NCI-H2227 treated with DMSO at 0.1 percent for 48 hours (cell line): Measurements from ENCODE around the gene RALB.

Experiments used
- DNase-seq: peaks from one replicate; lab custom pipeline; 2025; lab: John Stamatoyannopoulos, UW

The RALB gene

DNA sequence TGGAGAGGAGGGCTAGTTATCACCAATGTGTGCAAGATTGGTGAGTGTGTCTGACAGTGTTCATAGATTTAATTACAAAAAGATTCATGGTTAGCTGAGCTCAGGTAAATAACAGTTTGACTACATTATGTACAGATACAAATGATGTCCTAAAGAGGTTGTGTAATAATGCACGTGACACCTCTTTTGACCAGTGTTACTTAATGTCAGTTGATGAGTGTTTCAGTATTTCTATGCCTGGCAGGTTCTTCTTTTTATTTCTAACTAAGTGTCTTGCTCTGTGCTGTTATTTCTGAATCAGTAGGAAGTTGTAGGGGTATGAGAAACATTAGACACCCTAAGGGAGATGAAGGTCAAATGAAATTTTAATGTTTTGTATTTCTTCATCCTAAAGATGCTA, 85.4 kb downstream of the RALB start:
- no peak for DNase-seq

GRCh38 chr2:120341977-120342376, 89.3 kb downstream of the RALB start:
- no peak for DNase-seq

GRCh38 chr2:120342446-120342845, 89.8 kb downstream of the RALB start:
- DNase-seq: no peak

DNA sequence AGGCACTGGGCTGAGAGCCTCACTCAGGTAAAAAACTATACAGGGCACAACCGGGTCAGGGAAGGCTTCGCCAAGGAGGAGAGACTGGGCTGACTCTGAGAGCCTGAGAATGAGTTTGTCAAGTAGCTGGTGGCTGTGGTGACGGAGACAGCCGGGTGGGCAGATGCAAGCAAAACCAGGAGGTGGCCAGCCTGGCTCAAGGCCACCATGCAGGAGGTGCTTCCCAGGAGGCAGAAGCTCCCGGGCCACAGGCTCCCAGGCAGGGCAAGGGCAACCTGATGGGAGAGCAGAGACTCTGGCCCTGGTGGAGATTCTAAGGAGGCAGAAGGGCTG, 90.4 kb downstream of the RALB start:
- no peak for DNase-seq

DNA sequence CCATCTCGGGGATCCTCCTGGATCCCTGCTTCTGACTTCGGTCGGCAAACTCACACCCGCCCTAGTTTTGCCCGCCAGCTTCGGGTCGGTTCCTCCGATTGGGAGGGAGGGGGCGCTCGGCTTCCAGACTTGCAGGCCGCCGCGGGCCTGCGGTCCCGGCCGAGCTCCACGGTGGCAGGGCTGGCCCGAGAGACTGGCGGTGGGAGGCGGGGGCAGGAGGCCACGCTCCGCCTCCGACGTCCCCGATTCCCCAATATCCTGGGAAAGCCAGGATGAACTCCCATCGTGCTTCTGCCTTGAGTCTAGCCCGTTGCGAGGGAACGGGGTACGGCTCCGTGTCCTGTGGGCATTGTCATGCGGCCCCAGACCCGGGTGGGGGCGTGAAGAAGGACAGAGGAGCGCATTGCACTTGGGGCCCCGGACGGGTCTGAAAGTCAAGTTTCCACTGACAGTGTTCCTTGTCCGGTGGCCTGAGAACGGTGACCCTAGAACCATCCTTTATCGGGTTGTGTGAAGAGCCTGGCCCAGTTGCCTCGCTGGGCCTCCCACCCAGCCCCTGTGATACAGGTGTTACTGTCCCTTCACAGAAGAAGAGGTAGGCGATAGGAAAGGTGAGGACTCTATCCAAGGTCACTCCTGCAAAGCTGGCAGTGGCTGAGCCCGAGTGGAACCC, 90.9 kb downstream of the RALB start:
- DNase-seq: peak; percentile 48
